Measurements from ENCODE around the gene IL12RB2.

Gene IL12RB2, protein sequence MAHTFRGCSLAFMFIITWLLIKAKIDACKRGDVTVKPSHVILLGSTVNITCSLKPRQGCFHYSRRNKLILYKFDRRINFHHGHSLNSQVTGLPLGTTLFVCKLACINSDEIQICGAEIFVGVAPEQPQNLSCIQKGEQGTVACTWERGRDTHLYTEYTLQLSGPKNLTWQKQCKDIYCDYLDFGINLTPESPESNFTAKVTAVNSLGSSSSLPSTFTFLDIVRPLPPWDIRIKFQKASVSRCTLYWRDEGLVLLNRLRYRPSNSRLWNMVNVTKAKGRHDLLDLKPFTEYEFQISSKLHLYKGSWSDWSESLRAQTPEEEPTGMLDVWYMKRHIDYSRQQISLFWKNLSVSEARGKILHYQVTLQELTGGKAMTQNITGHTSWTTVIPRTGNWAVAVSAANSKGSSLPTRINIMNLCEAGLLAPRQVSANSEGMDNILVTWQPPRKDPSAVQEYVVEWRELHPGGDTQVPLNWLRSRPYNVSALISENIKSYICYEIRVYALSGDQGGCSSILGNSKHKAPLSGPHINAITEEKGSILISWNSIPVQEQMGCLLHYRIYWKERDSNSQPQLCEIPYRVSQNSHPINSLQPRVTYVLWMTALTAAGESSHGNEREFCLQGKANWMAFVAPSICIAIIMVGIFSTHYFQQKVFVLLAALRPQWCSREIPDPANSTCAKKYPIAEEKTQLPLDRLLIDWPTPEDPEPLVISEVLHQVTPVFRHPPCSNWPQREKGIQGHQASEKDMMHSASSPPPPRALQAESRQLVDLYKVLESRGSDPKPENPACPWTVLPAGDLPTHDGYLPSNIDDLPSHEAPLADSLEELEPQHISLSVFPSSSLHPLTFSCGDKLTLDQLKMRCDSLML

DNA sequence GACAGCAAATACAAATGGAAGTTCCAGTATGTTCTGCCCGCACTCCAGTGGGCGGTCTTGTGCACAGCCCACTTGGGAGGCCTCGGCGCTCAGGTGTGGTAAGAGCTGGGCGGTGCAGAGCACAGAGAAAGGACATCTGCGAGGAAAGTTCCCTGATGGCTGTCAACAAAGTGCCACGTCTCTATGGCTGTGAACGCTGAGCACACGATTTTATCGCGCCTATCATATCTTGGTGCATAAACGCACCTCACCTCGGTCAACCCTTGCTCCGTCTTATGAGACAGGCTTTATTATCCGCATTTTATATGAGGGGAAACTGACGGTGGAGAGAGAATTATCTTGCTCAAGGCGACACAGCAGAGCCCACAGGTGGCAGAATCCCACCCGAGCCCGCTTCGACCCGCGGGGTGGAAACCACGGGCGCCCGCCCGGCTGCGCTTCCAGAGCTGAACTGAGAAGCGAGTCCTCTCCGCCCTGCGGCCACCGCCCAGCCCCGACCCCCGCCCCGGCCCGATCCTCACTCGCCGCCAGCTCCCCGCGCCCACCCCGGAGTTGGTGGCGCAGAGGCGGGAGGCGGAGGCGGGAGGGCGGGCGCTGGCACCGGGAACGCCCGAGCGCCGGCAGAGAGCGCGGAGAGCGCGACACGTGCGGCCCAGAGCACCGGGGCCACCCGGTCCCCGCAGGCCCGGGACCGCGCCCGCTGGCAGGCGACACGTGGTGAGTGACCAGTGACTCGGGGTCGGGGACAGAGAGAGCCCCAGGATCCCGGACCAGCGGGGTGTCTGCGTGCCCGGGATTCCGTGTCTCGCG lies at the start of gene IL12RB2:
Gene IL12RB2, plus strand, starts transcription at position 623 of the 810 bp plus-strand sequence. CDS start 12,496 bp downstream, outside the sequence.
- no peak for DNase-seq (ENCODE audit: low spot score)

DNA sequence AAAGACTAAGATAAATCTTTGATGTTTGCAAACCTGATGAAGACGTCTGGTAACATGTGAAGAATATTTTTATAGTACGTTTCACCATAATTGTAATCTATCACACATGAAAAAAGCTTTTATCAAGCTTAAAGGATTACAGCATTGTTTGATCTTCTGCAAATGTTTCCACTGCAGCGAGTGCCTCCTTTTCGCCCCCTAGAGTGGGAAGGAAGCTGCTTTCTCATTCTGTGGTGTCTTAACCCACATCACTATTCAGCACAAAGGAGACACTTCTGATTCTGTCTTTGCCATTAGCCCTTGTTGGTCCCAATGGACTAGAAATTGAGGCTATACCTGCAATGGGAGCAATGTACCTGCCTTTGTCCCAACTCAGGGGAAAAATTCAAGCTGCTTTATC lies 46.0 kb upstream of the IL12RB2 start:
- no peak for DNase-seq (ENCODE audit: low spot score)

DNA sequence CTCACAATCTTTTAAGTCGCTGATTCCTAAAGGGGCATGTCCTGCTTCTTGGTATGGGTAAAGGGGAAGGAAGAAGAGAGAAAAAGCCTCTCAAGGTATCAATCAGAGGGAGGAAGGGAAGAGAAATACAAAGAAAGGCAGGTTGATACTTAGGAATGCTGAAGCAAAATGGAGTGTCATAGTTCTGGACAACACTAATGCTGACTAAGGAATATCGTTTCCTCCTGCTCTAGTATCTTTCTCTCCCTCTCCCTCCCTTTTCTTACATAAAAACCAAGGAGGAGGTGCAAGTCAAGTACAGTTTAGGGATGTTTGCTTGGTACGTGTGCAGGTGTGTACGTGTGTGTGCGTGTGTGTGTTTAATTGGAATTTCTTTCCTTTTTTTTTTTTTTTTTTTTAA lies 44.9 kb upstream of the IL12RB2 start:
- DNase-seq (ENCODE audit: low spot score) = no peak

DNA sequence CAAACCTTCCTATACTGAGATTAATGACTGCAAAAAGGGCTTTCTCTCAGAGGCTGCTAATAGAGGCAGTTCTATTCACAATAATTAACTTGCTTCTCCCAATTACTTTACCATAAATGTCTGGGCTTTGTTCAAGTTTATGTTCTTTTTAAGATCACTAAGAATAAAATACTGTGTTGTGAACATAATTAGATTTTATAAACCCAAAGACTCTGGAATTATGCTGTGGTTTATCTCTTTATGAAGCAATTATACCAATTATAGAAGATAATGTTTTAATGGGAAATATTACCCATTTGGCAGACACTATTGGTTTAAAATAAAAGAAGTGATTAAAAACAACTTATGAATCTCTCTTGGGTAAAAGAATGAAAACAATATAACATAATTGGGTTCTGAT lies 43.5 kb upstream of the IL12RB2 start:
- DNase-seq (ENCODE audit: low spot score) = no peak

DNA sequence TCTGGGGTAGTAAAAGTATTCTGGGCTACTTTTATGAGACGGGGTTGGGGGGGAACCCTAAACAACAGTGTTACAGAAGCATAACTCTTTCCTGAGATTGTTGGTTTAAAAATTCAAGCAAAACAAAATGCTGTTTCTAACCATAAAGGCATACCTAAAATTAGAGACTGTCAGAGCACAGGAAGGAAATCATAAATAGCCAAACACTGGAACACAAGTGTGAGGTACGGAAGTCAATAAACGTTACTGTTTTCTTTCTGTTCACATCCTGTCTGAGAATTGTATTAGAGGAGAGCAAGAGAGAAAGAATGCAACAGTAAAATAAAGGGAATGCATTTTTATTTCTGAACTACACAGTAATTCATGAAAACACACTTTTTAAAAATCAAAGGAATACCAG lies 42.8 kb upstream of the IL12RB2 start:
- DNase-seq (ENCODE audit: low spot score) = no peak

GRCh38 chr1:67269061-67269460 lies 38.6 kb upstream of the IL12RB2 start:
- no peak for DNase-seq (ENCODE audit: low spot score)

DNA sequence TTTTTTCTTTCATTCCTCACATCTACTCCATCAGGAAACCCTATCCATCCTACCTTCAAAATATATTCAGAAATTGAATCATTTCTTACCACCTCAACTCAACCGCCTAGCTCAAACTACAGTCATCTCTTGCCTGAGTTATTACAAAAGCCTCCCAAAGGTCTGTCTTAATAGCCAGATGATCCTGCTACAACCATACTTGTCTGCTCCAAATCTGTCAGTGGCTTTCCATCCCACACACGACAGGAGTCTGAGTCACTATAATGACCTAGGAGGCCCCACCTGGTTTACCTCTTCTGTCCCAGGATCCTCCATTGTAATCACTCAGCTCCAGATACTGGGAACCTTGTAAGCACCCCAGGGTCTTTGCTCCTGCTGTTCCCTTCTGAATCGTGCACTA lies 37.1 kb upstream of the IL12RB2 start:
- no peak for DNase-seq (ENCODE audit: low spot score)

- no peak for DNase-seq (ENCODE audit: low spot score)
Measured at GRCh38 chr1:67273591-67273990, 34.1 kb upstream of the IL12RB2 start.

DNA sequence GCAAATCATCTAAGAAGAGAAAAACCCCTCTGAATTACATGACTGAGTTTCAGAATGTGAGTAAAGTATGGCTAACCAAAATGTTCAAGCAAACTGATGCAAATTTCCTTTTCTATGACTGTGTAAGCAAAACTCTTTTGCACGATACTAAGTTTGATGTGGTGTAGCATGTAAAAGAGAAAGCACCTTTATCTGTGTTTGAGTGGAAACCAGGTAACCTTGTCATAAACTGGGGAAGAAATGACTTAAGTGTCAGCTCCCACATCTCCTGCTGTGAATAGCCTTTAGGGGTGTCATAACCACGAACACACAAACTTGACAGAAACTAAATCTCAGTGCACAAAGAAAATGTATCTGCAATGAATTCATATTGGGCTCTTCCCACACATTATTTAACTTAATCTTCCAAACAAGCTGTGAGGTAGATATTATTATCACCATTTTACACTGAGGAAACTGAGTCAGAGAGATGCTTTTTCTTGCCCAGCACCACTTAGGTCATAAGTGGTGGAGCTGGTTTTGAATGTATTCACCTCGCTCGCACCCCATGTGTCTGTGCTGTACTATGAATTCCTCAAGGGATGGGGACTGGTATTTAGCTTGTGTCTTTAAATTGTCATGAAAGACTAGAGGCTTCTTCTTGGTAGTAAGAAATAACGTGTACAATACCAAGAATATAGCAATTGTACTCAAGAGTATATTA lies 32.9 kb upstream of the IL12RB2 start:
- DNase-seq (ENCODE audit: low spot score) = no peak

DNA sequence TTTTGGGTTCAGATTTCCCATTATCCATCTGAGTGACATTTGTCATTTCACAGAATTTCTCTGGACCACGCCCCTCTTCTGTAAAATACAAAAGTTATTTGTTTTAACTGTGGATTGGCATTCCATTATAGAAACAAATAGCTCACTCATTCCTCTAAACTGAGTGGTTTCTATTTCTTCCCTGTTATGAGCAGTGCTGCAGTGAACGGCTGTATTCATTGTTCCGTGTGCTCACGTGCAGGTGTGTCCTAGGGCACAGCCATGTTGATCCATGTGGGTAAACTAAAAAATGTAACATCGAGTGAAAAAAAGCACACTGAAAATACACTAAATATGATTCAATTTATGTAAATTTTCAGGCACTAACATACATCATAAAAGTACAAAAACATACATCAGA lies 27.0 kb upstream of the IL12RB2 start:
- DNase-seq (ENCODE audit: low spot score) = no peak

GRCh38 chr1:67281244-67281643 lies 26.4 kb upstream of the IL12RB2 start:
- DNase-seq (ENCODE audit: low spot score) = no peak

DNA sequence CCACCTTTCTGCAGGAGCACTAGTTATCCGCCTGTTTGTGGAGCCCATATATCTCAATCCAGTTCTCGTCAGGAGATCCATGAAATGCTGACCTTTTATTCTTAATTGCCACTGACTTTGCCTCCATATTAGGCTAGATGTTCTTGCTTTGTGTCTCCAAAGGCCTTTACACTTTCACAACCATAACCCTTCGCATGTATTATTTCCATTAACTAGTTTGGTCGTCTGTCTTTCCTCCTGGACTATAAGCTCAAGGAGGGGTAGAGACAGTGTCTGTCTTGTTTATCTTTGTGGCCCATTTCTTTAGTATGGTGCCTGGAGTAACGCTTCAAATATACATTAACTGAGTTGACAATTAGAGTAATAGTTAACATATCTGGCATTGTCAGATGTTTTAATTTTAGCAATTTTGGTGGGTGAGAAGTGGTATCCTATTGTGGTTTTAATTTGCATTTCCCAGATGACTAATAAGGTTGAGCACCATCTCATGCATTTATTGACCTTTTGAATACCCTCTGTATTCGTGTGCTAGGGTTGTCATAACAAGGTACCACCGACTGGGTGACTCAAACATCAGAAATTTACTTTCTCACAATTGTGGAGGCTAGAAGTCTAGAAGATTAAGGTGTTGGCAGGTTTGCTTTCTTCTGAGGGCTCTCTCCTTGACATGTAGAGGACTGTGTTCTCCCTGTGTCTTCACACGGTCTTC lies 21.7 kb upstream of the IL12RB2 start:
- DNase-seq (ENCODE audit: low spot score) = no peak

DNA sequence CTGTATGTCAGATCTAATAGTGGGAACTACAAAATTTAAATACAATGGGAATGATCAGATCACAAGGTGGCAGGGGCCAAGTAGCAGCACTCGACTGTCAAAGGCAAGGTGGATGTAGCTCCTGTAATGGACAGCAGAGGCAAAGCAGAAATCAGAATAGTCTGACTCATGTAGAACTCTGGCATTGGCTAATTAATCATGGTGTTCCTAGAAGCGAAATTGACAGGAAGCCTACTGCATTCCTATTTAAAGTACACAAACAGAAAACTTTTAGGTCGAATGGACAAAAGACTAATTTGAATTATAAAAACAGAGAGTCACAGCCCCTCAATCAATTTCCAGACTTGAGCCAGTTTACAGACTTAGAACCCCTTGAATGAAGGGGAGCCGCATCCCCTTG lies 17.4 kb upstream of the IL12RB2 start:
- no peak for DNase-seq (ENCODE audit: low spot score)

- DNase-seq (ENCODE audit: low spot score) = no peak
Measured at GRCh38 chr1:67294836-67295617, 12.6 kb upstream of the IL12RB2 start.

- no peak for DNase-seq (ENCODE audit: low spot score)
Measured at GRCh38 chr1:67298762-67299161, 8.9 kb upstream of the IL12RB2 start.

GRCh38 chr1:67299296-67299695 lies 8.4 kb upstream of the IL12RB2 start:
- DNase-seq (ENCODE audit: low spot score) = no peak

DNA sequence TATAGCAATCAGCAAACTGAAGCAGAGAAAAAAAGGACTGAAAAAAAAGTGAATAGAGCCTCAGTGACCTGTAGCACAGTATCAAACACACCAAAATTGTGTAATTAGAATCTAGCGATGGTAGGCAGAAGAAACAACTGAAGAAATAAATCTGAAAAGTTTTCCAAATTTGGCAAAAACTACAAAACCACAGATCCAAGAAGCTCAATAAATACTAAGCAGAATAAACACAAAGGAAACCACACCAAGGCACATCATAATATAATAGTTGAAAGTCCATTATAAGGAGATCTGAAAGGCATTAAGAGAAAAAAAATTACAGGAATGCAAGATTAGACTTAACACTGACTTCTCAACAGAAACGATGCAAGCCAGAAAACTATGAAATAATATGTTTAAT lies 7.1 kb upstream of the IL12RB2 start:
- no peak for DNase-seq (ENCODE audit: low spot score)

- no peak for DNase-seq (ENCODE audit: low spot score)
Measured at GRCh38 chr1:67304023-67304422, 3.6 kb upstream of the IL12RB2 start.

- DNase-seq (ENCODE audit: low spot score) = no peak
Measured at GRCh38 chr1:67306547-67306946, 1.1 kb upstream of the IL12RB2 start.

DNA sequence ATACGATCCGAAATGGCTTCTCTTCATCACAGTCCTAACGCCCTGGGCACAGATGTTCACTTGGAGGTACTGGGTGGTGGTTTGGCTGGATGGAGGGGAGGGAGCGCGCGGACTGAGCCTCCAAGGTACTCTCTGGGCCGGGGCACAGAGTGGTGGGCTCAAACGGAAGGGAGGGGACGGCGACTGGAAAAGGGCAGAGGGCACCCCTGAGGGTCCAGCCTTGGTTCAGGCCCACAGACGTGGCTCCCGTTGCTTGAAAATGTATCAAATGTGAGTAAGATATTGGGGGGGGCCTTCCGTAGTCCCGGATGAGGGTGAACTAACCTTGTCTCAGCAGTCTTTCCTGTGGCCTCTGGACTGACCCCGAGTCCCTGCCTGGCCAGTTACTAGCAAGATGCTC lies 463 bp downstream of the IL12RB2 start:
- DNase-seq (ENCODE audit: low spot score) = no peak
